K562 (cell line): Measurements from ENCODE around the gene SHROOM3. TPM values are rescaled to one million over a fixed set of nuclear protein-coding genes. Genes with fewer than 3 reads are reported as not detected.

ENCODE experiments used
- ATAC-seq: fragments of 200-7000 bp; cut with Tn5 transposase; 3 replicates; pipeline ENCODE4 v1.9.1; 2020; ENCODE audit warnings: moderate library complexity
- BruUV-seq: library from RNA; stranded (reverse); fragments of 400-500 nt; replicated peaks from 2 replicates; lab custom pipeline; 2021; lab: Mats Ljungman, UMichigan
- CTCF ChIA-PET: fragments of 300-600 bp; formaldehyde crosslinking; extraction: SDS; loops from one replicate; lab custom pipeline; 2021; ENCODE audit warnings: low intra/inter-chr PET ratio; lab: Yijun Ruan, JAX
- POLR2A ChIA-PET: fragments of 300-600, 350-650 bp; sonication (Branson Sonifier 250); formaldehyde crosslinking; extraction: SDS; loops from one replicate; lab custom pipeline; 2021; ENCODE audit warnings: antibody characterized with exemption, inconsistent platforms; lab: Yijun Ruan, JAX
- DNase-seq, 4 experiments: peaks; one replicate each; pipeline versions ENCODE4 v3.0.0 to v3.0.0-alpha.2; 2011 to 2018; ENCODE audit warnings: low spot score in 3 of 4, mixed read lengths in 3 of 4; ENCODE audit errors: extremely low read depth in 1 of 4
- FAIRE-seq: peaks from 2 replicates; lab custom pipeline; 2011; peaks lifted over from hg19 to GRCh38; lab: Jason Lieb, UNC
- H2AFZ ChIP-seq: 2 replicates; pipeline ENCODE4 v1.6.0; 2011; ENCODE audit warnings: low read depth, low read length, control low read depth, inconsistent platforms
- H3K27ac ChIP-seq: fragments of 200-600 bp; 3 replicates; pipeline ENCODE4 v1.8.0; 2011; ENCODE audit warnings: low read depth, mild to moderate bottlenecking, control low read depth, inconsistent platforms, low read length, moderate library complexity, mixed read lengths; ENCODE audit errors: extremely low read depth
- H3K27me3 ChIP-seq, 2 experiments: fragments of 300-600 bp in 1 of 2; 2 replicates in 1 of 2; 3 replicates in 1 of 2; pipeline versions ENCODE4 v1.6.0 to v1.8.0; 2011; ENCODE audit warnings: inconsistent platforms in 2 of 2, low read length in 2 of 2, mild to moderate bottlenecking in 1 of 2, mixed read lengths in 1 of 2, moderate library complexity in 1 of 2; ENCODE audit not compliant: control insufficient read depth in 2 of 2, insufficient read depth in 2 of 2
- H3K36me3 ChIP-seq: fragments of 300-600 bp; 3 replicates; pipeline ENCODE4 v1.8.0; 2011; ENCODE audit warnings: mild to moderate bottlenecking, low read length, inconsistent platforms; ENCODE audit not compliant: control insufficient read depth, insufficient read depth
- H3K4me1 ChIP-seq, 2 experiments: fragments of 200-600 bp in 1 of 2; replicated peaks in 1 of 2; 2 replicates in 1 of 2; 3 replicates in 1 of 2; pipeline versions ENCODE4 v1.5.1 to v1.8.0; 2011; ENCODE audit warnings: inconsistent platforms in 2 of 2, low read length in 2 of 2, mild to moderate bottlenecking in 1 of 2, mixed read lengths in 1 of 2, moderate library complexity in 1 of 2; ENCODE audit not compliant: control insufficient read depth in 2 of 2, insufficient read depth in 2 of 2
- H3K4me2 ChIP-seq: 2 replicates; pipeline ENCODE4 v1.6.1; 2011; ENCODE audit warnings: low read length, control low read depth, inconsistent platforms, mixed read lengths; ENCODE audit not compliant: insufficient read depth
- H3K4me3 ChIP-seq: fragments of 200-600 bp; sonication (generic), shearing (Covaris generic); 2 replicates; pipeline ENCODE4 v1.5.1; 2016; ENCODE audit warnings: control low read depth, inconsistent platforms
- H3K79me2 ChIP-seq: fragments of 200-600 bp; 3 replicates; pipeline ENCODE4 v1.8.0; 2011; ENCODE audit warnings: low read length, inconsistent platforms; ENCODE audit not compliant: control insufficient read depth, insufficient read depth
- H3K9ac ChIP-seq, 2 experiments: 2 replicates each; pipeline versions ENCODE4 v1.6.0 to v1.6.1; 2011; ENCODE audit warnings: low read depth in 2 of 2, low read length in 2 of 2, control low read depth in 1 of 2, inconsistent platforms in 1 of 2, mild to moderate bottlenecking in 1 of 2, mixed read lengths in 1 of 2; ENCODE audit not compliant: insufficient read depth in 1 of 2
- H3K9me1 ChIP-seq: one replicate; pipeline ENCODE4 v1.6.0; 2011; ENCODE audit warnings: inconsistent platforms, mild to moderate bottlenecking, low read length, moderate library complexity; ENCODE audit not compliant: control insufficient read depth, insufficient read depth
- H3K9me3 ChIP-seq: replicated peaks from 2 replicates; pipeline ENCODE4 v1.5.1; 2011; ENCODE audit warnings: low read depth, low read length, inconsistent platforms; ENCODE audit not compliant: control insufficient read depth, insufficient read depth
- H4K20me1 ChIP-seq: replicated peaks from 2 replicates; pipeline ENCODE4 v1.6.1; 2011; ENCODE audit warnings: low read length, inconsistent platforms, mixed read lengths; ENCODE audit not compliant: control insufficient read depth, insufficient read depth
- C11orf30 ChIP-seq: fragments of 450-650 bp; IDR thresholded peaks from 2 replicates; pipeline ENCODE4 v1.6.1; 2016; ENCODE audit warnings: low read depth, mild to moderate bottlenecking
- ILK ChIP-seq: fragments of 450-650 bp; IDR thresholded peaks from 2 replicates; pipeline ENCODE4 v1.6.1; 2016; ENCODE audit warnings: missing genetic modification characterization, low read depth, mild to moderate bottlenecking, missing compliant biosample characterization, moderate library complexity, borderline replicate concordance
- KDM5B ChIP-seq: fragments of 200-600 bp; sonication (generic); IDR thresholded peaks from 2 replicates; pipeline ENCODE4 v1.6.1; 2012; ENCODE audit warnings: low read depth, mild to moderate bottlenecking, moderate library complexity, low read length, control low read depth, inconsistent platforms; ENCODE audit not compliant: insufficient replicate concordance
- PML ChIP-seq: IDR thresholded peaks from 2 replicates; pipeline ENCODE4 v1.6.1; 2012; ENCODE audit warnings: low read length, inconsistent platforms
- STAT5B ChIP-seq: fragments of 250-450 bp; sonication (Bioruptor Pico); IDR thresholded peaks from 2 replicates; pipeline ENCODE4 v1.8.0; 2021; ENCODE audit warnings: mild to moderate bottlenecking, inconsistent platforms
- XRCC3 ChIP-seq: fragments of 450-650 bp; IDR thresholded peaks from 2 replicates; pipeline ENCODE4 v1.6.1; 2017; ENCODE audit warnings: mild to moderate bottlenecking, moderate library complexity
- ZNF407 ChIP-seq: fragments of 450-650 bp; IDR thresholded peaks from 2 replicates; pipeline ENCODE4 v1.6.1; 2016; ENCODE audit warnings: low read depth
- WGBS: fragments of 100-300 bp; shearing (Covaris generic); methylation state at CpG from one replicate; pipeline ENCODE4 v1.1.6; 2016; ENCODE audit warnings: low coverage, mixed read lengths; ENCODE audit not compliant: insufficient coverage; ENCODE audit errors: missing lambda C conversion rate; 5-methylcytosine and 5-hydroxymethylcytosine counted together
- in situ Hi-C: fragments of 300-500 bp; cut with MboI; formaldehyde crosslinking; loops from 4 replicates; pipeline ENCODE4 v1.15.0; 2018; ENCODE audit warnings: inconsistent platforms, mixed read lengths
- intact Hi-C: fragments of 100-400 bp; cut with micrococcal nuclease; formaldehyde crosslinking; loops from 2 replicates; pipeline ENCODE4 v1.14.2; 2022
- polyA plus RNA-seq, 8 experiments: library from polyadenylated mRNA; depleted of rRNA in 4 of 8; stranded (reverse) in 5 of 8; unstranded in 3 of 8; fragments of >200 nt; fragmentation: Nextera tagmentation in 2 of 8; fragmentation: Illumina TruSeq in 1 of 8; extraction: Ambion mirVana in 2 of 8; extraction: Trizol in 1 of 8; gene quantifications; 2 replicates each; pipeline versions ENCODE4 v1.2.1 to v1.2.3, GENCODE V29; 2011 to 2014; ENCODE audit warnings: inconsistent platforms in 1 of 8, missing spikeins in 1 of 8
- total RNA-seq, 7 experiments: library from RNA; depleted of rRNA in 6 of 7; stranded (reverse); fragments of >200 nt in 6 of 7; fragmentation: Illumina TruSeq in 2 of 7; extraction: Trizol in 2 of 7; gene quantifications; 2 replicates each; pipeline versions ENCODE4 v1.2.1 to v1.2.3, GENCODE V29; 2011 to 2021; ENCODE audit warnings: low replicate concordance in 1 of 7
- TF ChIP-seq, protein P1 (sequence below): fragments of 250-450 bp; sonication (Bioruptor Pico); IDR thresholded peaks from 2 replicates; pipeline ENCODE4 v1.5.0; 2021; ENCODE audit warnings: mild to moderate bottlenecking, borderline replicate concordance

SHROOM3 gene
- total and polyA plus RNA-seq, 9 of the 15 experiments (the other 6 are each of a cell fraction or from before 2014, with no cell fraction given), result 0.01 to 0.07 TPM; not detected in 7

- 4% methylated on average over 2 of the region's 2 CpGs for WGBS
- POLR2A ChIA-PET, result no interaction called here
- in situ Hi-C loops, result no loop called here
Observed at GRCh38 chr4:76670631-76671030, 235.6 kb downstream of the SHROOM3 start.

More at GRCh38 chr4:76670631-76671030, 235.6 kb downstream of the SHROOM3 start:
- ATAC-seq, result no peak
- no peaks in the 10 kb centered on the region for H3K4me1 ChIP-seq
- H3K4me2 ChIP-seq, result no peak overlapping the region
- H2AFZ ChIP-seq, result no peak overlapping the region
- no peak overlapping the region for H3K27ac ChIP-seq
- CTCF ChIA-PET, result no interaction called here
- no peak overlapping the region for H3K9ac ChIP-seq
- no TSS peak for BruUV-seq
- H4K20me1 ChIP-seq, result no peaks in the 10 kb centered on the region
- H3K4me3 ChIP-seq, result no peak overlapping the region
- no peak for DNase-seq
- TF ChIP-seq KDM5B, result no peak
- no peak for TF ChIP-seq XRCC3
- no peak for TF ChIP-seq ZNF407
- TF ChIP-seq, protein P1, sequence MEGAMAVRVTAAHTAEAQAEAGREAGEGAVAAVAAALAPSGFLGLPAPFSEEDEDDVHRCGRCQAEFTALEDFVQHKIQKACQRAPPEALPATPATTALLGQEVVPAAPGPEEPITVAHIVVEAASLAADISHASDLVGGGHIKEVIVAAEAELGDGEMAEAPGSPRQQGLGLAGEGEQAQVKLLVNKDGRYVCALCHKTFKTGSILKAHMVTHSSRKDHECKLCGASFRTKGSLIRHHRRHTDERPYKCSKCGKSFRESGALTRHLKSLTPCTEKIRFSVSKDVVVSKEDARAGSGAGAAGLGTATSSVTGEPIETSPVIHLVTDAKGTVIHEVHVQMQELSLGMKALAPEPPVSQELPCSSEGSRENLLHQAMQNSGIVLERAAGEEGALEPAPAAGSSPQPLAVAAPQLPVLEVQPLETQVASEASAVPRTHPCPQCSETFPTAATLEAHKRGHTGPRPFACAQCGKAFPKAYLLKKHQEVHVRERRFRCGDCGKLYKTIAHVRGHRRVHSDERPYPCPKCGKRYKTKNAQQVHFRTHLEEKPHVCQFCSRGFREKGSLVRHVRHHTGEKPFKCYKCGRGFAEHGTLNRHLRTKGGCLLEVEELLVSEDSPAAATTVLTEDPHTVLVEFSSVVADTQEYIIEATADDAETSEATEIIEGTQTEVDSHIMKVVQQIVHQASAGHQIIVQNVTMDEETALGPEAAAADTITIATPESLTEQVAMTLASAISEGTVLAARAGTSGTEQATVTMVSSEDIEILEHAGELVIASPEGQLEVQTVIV (CRISPR knock-in tag), result no peak
- no peak for TF ChIP-seq ILK (tag)
- no peak for TF ChIP-seq C11orf30
- TF ChIP-seq STAT5B (CRISPR knock-in tag), result no peak
- no peak for TF ChIP-seq PML
- peaks cover 0 to 9% of the 10 kb centered on the region in 2 experiments; a peak in 2 of 5 replicates for H3K27me3 ChIP-seq
- no peak for FAIRE-seq
- H3K9me3 ChIP-seq, result no peaks in the 10 kb centered on the region
- H3K9me1 ChIP-seq, result no peaks in the 10 kb centered on the region
- H3K79me2 ChIP-seq, result no peaks in the 10 kb centered on the region
- H3K36me3 ChIP-seq, result no peaks in the 10 kb centered on the region
- intact Hi-C loops, result no loop called here
